ENCODE measurements around the gene LRRN2.
"Not testable (repeated sequence)": the region's sequence is repeated elsewhere in the genome, so short reads cannot be mapped to it uniquely, and the experiment has no call there.

Gene LRRN2

GRCh38 chr1:204695692-204696091 is 10.2 kb upstream of the LRRN2 start:
- DNase-seq (ENCODE audit: insufficient read length, low spot score) (no peak), FAIRE-seq (no peak)

GRCh38 chr1:204694145-204694544 is 8.6 kb upstream of the LRRN2 start:
- FAIRE-seq (no peak), DNase-seq (ENCODE audit: insufficient read length, low spot score) (no peak)

- no peak for FAIRE-seq
- no peak for DNase-seq (ENCODE audit: insufficient read length, low spot score)
Measured at GRCh38 chr1:204692841-204693356, 7.4 kb upstream of the LRRN2 start.

GRCh38 chr1:204692325-204692840 is 6.8 kb upstream of the LRRN2 start:
- no peak for DNase-seq (ENCODE audit: insufficient read length, low spot score)
- FAIRE-seq = no peak

GRCh38 chr1:204691328-204691730 is 5.8 kb upstream of the LRRN2 start:
- not testable (repeated sequence) for DNase-seq (ENCODE audit: insufficient read length, low spot score); FAIRE-seq

GRCh38 chr1:204688776-204689175 is 3.2 kb upstream of the LRRN2 start:
- no peak for FAIRE-seq
- no peak for DNase-seq (ENCODE audit: insufficient read length, low spot score)

GRCh38 chr1:204688007-204688406 is 2.5 kb upstream of the LRRN2 start:
- FAIRE-seq (no peak), DNase-seq (ENCODE audit: insufficient read length, low spot score) (no peak)

- DNase-seq (ENCODE audit: insufficient read length, low spot score) = no peak
- no peak for FAIRE-seq
Measured at GRCh38 chr1:204684571-204685235, 835 bp downstream of the LRRN2 start.

- no peak for FAIRE-seq
- DNase-seq (ENCODE audit: insufficient read length, low spot score) = no peak
Measured at GRCh38 chr1:204684206-204684570, 1.4 kb downstream of the LRRN2 start.

GRCh38 chr1:204683284-204684205 is 2.0 kb downstream of the LRRN2 start:
- no peak for FAIRE-seq

GRCh38 chr1:204680461-204680860 is 5.1 kb downstream of the LRRN2 start:
- FAIRE-seq (no peak), DNase-seq (ENCODE audit: insufficient read length, low spot score) (no peak)

More at GRCh38 chr1:204683284-204684205, 2.0 kb downstream of the LRRN2 start:
- DNase-seq (ENCODE audit: insufficient read length, low spot score) = no peak

GRCh38 chr1:204680051-204680450 is 5.5 kb downstream of the LRRN2 start:
- DNase-seq (ENCODE audit: insufficient read length, low spot score) (no peak), FAIRE-seq (no peak)

- no peak for DNase-seq (ENCODE audit: insufficient read length, low spot score)
- FAIRE-seq = no peak
Measured at GRCh38 chr1:204678721-204679475, 6.6 kb downstream of the LRRN2 start.

- DNase-seq (ENCODE audit: insufficient read length, low spot score) (no peak), FAIRE-seq (no peak)
Measured at GRCh38 chr1:204677864-204678263, 7.7 kb downstream of the LRRN2 start.

GRCh38 chr1:204676043-204676442 is 9.5 kb downstream of the LRRN2 start:
- no peak for DNase-seq (ENCODE audit: insufficient read length, low spot score)
- FAIRE-seq = no peak

GRCh38 chr1:204673909-204674649 is 11.5 kb downstream of the LRRN2 start:
- DNase-seq (ENCODE audit: insufficient read length, low spot score) = no peak

GRCh38 chr1:204673209-204673608 is 12.3 kb downstream of the LRRN2 start:
- FAIRE-seq (no peak), DNase-seq (ENCODE audit: insufficient read length, low spot score) (no peak)

More at GRCh38 chr1:204673909-204674649, 11.5 kb downstream of the LRRN2 start:
- no peak for FAIRE-seq

- DNase-seq (ENCODE audit: insufficient read length, low spot score) (no peak), FAIRE-seq (no peak)
Measured at GRCh38 chr1:204672482-204673121, 12.9 kb downstream of the LRRN2 start.

GRCh38 chr1:204672069-204672468 is 13.5 kb downstream of the LRRN2 start:
- DNase-seq (ENCODE audit: insufficient read length, low spot score) = no peak
- FAIRE-seq = no peak
